ENCODE results near the gene ECI2. TPM values are rescaled to one million over a fixed set of nuclear protein-coding genes. Genes with fewer than 3 reads are reported as not detected.

The ECI2 gene
- total and polyA plus RNA-seq, 2 experiments from 2014 or later = 99.6 to 173 TPM

- Histone ChIP-seq H3K9me3 (ENCODE audit: low read depth) (no peaks in the 10 kb centered on the region), H3K4me3 (no peak overlapping the region), H3K27ac (no peak overlapping the region), H3K27me3 (no peaks in the 10 kb centered on the region), H3K36me3 (no peaks in the 10 kb centered on the region), H3K4me1 (ENCODE audit: low read depth) (no peaks in the 10 kb centered on the region)
- TF ChIP-seq, protein P1, sequence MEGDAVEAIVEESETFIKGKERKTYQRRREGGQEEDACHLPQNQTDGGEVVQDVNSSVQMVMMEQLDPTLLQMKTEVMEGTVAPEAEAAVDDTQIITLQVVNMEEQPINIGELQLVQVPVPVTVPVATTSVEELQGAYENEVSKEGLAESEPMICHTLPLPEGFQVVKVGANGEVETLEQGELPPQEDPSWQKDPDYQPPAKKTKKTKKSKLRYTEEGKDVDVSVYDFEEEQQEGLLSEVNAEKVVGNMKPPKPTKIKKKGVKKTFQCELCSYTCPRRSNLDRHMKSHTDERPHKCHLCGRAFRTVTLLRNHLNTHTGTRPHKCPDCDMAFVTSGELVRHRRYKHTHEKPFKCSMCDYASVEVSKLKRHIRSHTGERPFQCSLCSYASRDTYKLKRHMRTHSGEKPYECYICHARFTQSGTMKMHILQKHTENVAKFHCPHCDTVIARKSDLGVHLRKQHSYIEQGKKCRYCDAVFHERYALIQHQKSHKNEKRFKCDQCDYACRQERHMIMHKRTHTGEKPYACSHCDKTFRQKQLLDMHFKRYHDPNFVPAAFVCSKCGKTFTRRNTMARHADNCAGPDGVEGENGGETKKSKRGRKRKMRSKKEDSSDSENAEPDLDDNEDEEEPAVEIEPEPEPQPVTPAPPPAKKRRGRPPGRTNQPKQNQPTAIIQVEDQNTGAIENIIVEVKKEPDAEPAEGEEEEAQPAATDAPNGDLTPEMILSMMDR (IDR thresholded peaks at IDR 0.05; ENCODE audit: low read depth, low read length) = no peak
- DNase-seq (ENCODE audit: low read depth in 1 of 2, low spot score in 1 of 2) = no peak
Observed at GRCh38 chr6:4108561-4109093, 26.7 kb downstream of the ECI2 start.

DNA sequence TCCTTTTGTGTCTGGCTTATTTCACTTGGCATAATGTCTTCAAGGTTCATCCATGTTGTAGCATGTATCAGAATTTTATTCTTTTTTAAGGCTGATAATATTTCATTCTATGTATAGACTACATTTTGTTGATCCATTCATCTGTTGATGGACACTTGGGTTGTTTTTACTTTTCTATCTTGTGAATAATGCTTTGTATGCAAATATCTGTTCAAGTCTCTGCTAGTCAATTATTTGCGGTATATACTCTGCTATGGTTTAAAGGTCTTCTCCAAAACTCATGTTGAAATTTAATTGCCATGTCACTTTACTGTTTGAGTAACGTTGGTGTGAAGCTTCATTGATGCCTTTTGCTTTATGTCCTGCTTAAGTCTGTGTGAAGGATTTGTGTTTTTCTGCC is 27.5 kb downstream of the ECI2 start:
- H3K27me3 ChIP-seq = no peaks in the 10 kb centered on the region
- no peaks in the 10 kb centered on the region for H3K4me1 ChIP-seq (ENCODE audit: low read depth)
- H3K4me3 ChIP-seq = no peak overlapping the region
- no peak overlapping the region for H3K27ac ChIP-seq
- H3K9me3 ChIP-seq (ENCODE audit: low read depth) = no peaks in the 10 kb centered on the region
- no peak for DNase-seq (ENCODE audit: low read depth in 1 of 2, low spot score in 1 of 2)
- TF ChIP-seq, protein P1 (IDR thresholded peaks at IDR 0.05; ENCODE audit: low read depth, low read length) = no peak
- no peaks in the 10 kb centered on the region for H3K36me3 ChIP-seq

- Histone ChIP-seq H3K4me3 (no peak overlapping the region), H3K36me3 (no peaks in the 10 kb centered on the region), H3K27ac (no peak overlapping the region), H3K4me1 (ENCODE audit: low read depth) (no peaks in the 10 kb centered on the region), H3K27me3 (no peaks in the 10 kb centered on the region), H3K9me3 (ENCODE audit: low read depth) (no peaks in the 10 kb centered on the region)
- DNase-seq (ENCODE audit: low read depth in 1 of 2, low spot score in 1 of 2) = no peak
- TF ChIP-seq, protein P1 (IDR thresholded peaks at IDR 0.05; ENCODE audit: low read depth, low read length) = no peak
Observed at GRCh38 chr6:4105980-4106536, 29.3 kb downstream of the ECI2 start.

- no peaks in the 10 kb centered on the region for H3K36me3 ChIP-seq
- TF ChIP-seq, protein P1 (IDR thresholded peaks at IDR 0.05; ENCODE audit: low read depth, low read length) = no peak
- DNase-seq (ENCODE audit: low read depth in 1 of 2, low spot score in 1 of 2) = no peak
- no peaks in the 10 kb centered on the region for H3K9me3 ChIP-seq (ENCODE audit: low read depth)
- no peak overlapping the region for H3K27ac ChIP-seq
- no peaks in the 10 kb centered on the region for H3K4me1 ChIP-seq (ENCODE audit: low read depth)
- no peak overlapping the region for H3K4me3 ChIP-seq
- no peaks in the 10 kb centered on the region for H3K27me3 ChIP-seq
Observed at GRCh38 chr6:4103929-4104328, 31.4 kb downstream of the ECI2 start.

GRCh38 chr6:4102687-4103244 is 32.6 kb downstream of the ECI2 start:
- no peak overlapping the region for H3K27ac ChIP-seq
- H3K9me3 ChIP-seq (ENCODE audit: low read depth) = no peaks in the 10 kb centered on the region
- H3K36me3 ChIP-seq = no peaks in the 10 kb centered on the region
- DNase-seq (ENCODE audit: low read depth in 1 of 2, low spot score in 1 of 2) = no peak
- H3K4me1 ChIP-seq (ENCODE audit: low read depth) = no peaks in the 10 kb centered on the region
- no peaks in the 10 kb centered on the region for H3K27me3 ChIP-seq
- TF ChIP-seq, protein P1 (IDR thresholded peaks at IDR 0.05; ENCODE audit: low read depth, low read length) = no peak
- H3K4me3 ChIP-seq = no peak overlapping the region

All from cardiac muscle cell (in vitro differentiated cells and primary cell).